HEK293T (cell line): ENCODE data around the gene MUCL3.

Source experiments
- L3MBTL2 ChIP-seq: fragments of 450-650 bp; conservative IDR thresholded peaks from 2 replicates; pipeline ENCODE4 v1.6.1; 2016; ENCODE audit warnings: mild to moderate bottlenecking
- SP1 ChIP-seq: fragments of 450-650 bp; IDR thresholded peaks from 2 replicates; pipeline ENCODE4 v1.6.1; 2017
- SUZ12 ChIP-seq: fragments of 450-650 bp; IDR thresholded peaks from 2 replicates; pipeline ENCODE4 v1.6.1; 2016; ENCODE audit warnings: mild to moderate bottlenecking

GRCh38 chr6:30954631-30955366 lies 14.0 kb downstream of the MUCL3 start:
- TF ChIP-seq SUZ12 = no peak
- no peak for TF ChIP-seq SP1
- no peak for TF ChIP-seq L3MBTL2
